Left ventricle myocardium superior (tissue), 1 donor: Measurements from ENCODE around the gene LTBP1. TPM values are rescaled to one million over a fixed set of nuclear protein-coding genes. Genes with fewer than 3 reads are reported as not detected.

Source experiments
- ATAC-seq: fragments of 200-7000 bp; cut with Tn5 transposase; one replicate; pipeline ENCODE4 v1.9.1; 2020; ENCODE audit warnings: mild to moderate bottlenecking, moderate library complexity
- DNase-seq: peaks from one replicate; pipeline ENCODE4 v3.0.0-alpha.2; 2020
- intact Hi-C: fragments of 100-400 bp; cut with micrococcal nuclease; formaldehyde crosslinking; loops from one replicate; pipeline ENCODE4 v1.11.0; 2022
- total RNA-seq: library from RNA; stranded (reverse); fragmentation: NEBNext Ultra II Directional; extraction: Animal tissue kit (Norgen Biotek cat#: 25700); gene quantifications from one replicate; pipeline ENCODE4 v1.2.1, GENCODE V29; 2021
- donor health status: DM: no; HTN: yes; CAD: no; lungs with severe emphysema.

LTBP1 gene
- total RNA-seq, 1 donor from 2014 or later = 72.5 TPM

DNA sequence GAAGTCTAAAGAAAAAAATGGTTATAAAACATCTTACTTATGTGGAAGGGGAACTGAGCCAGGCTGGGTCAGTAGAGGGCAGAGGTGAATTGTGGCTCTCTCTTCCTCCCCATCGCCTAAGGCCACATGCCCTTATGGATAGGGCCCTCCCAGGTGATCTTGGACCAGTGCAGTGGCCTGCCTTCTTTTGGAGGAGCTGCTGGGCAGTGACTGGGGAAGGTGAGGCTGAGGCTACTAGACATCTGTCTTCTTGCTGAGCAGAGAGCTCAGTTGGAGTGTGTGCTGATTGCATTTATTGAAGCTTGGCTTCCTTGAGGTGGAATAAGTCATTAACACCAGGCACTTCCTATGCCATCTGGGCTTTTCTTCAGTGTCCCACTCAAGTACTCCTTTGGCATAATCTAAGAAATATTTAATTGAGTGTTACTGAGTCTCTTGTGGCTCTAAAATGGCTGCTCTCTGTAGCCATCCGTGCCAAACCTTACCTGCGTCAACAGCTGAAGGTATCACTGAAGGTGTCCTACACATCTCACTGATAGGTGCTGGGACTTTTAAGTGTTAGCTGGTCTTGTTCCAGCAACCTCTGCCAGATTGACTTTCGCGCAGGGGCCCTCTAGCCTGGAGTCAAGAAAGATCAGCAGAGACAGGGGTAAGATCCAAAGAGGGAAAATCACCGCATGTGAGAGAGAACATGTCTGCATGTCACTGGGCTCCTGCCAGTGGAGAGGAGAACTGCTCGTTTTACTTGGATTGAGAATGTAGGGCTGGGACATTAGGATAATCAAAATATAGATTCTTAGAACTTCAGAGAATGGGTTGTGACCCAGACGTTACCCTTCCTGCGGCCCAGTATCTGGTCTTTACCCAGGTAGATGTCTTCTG lies 256.1 kb downstream of the LTBP1 start:
- peak; percentile 53 for ATAC-seq

DNA sequence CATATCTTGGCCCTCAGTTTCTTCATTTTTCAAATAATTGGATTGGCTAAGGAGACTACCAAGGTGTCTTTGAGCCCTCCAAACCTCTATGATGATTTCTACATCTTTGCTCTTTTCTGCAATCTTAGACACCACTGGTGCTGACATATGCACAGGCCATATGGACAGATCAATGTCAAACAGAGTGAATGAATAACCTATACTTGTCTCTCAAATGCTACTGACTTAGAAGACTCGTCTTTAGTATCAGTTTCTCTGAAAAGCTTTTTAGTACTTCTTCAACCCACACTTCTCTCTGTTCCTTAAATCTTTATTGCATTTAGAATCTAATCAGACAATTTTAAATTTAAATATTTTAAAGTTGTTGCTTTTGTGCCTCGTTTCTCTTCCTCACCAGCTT lies 258.2 kb downstream of the LTBP1 start:
- ATAC-seq (no peak), DNase-seq (no peak)
- intact Hi-C loops = no loop called here

More for the DNA sequence above, 256.1 kb downstream of the LTBP1 start:
- intact Hi-C loops = no loop called here
- DNase-seq = no peak

DNA sequence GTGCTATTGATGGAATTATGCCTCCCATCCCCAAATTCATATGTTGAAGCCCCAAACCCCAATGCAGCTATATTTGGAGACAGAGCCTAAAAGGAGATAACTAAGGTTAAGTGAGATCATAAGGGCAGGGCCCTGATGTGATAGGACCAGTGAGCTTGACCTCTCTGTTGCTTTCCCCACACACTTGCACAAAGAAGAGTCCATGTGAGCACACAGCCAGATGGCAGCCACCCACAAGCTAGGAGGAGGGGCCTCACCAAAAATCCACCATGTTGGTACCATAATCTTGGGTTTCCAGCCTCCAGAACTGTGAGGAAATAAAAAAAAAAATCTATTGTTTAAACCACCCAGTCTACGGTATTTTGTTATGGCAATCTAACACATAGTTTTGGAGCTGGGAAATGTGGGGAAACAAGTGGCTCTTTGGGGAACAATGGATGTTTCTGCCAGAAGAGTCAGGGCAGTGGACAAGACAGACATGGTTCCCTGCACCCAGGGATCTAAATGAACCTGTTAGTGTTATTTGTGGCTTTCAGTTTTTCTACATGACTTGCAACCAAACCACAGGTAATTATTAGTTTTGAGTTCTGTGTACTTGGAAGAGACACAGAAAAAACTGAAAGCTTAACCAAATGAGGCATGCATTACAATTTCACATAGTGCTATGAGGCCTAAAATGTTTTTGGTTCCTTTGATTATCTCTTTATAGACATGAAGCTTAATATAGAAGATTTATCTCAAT lies 259.1 kb downstream of the LTBP1 start:
- no peak for ATAC-seq
- no peak for DNase-seq
- intact Hi-C loops = no loop called here

DNA sequence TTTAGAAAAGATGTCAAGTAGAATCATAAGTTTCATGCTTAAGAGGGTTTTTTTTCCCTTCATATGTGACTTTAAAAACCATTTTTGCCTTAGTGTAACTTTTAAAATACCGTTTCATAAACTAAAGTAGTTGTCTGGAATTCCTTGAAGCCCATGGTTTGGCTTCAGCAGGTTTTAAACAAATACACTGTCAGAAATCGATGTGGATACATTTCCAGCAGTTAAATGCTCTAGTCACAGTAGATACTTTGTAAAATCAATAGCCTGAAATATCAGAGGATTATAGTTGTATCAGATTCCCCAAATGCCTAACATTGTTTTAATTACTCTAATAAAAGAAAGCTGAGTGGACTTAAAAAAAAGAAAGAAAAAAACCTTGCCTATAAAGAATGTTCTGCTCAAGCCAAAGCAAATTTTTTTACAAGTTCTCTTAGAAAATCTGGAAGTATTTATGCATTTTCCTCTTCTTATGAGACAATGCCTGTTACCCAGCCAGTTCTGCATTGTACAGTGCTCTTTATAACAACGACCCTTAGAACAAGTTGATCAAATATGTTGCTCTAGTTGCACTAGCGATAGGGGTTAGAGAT lies 260.5 kb downstream of the LTBP1 start:
- intact Hi-C loops = no loop called here
- ATAC-seq = no peak

DNA sequence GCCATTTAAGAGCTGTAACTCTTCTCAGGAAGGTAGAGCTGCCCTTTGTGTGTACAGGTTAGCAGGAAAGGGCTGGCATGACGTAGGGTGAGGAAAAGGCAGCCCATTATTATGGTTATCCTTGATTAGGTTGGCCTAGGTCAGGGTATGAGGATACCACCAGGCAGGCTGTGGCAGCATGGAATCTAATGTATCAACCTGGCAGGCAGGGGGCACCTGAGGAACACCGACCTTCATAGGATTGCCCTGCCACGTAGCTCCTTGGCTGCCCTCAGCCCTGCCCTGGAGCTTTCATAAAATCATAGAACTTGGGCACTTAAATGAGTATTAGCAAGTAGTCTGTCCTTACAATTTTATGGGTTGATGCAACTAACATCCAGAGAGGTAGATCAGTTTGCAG lies 261.6 kb downstream of the LTBP1 start:
- intact Hi-C loops = no loop called here
- ATAC-seq = no peak
- no peak for DNase-seq

More for the DNA sequence above, 260.5 kb downstream of the LTBP1 start:
- no peak for DNase-seq

DNA sequence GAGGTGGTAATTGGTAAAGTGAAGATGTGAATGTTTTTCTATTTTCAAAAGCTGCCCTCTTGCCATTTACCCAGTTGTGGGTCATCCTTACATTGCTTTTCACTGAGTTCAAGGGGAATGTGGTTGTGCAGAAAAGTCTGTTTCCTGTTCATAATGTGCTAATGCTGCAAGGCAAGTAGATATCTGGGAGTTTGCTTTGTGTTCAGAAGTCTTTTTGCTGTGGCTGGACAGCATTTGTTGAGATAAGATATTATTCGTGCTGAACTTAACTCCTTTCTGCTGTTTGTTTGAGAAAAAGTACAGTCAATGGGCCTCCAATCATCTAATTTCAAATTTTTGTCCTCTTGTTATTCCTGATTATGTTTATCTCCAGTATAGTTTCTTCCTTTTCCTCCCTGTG lies 263.2 kb downstream of the LTBP1 start:
- no peak for DNase-seq
- peak; percentile 15 for ATAC-seq
- intact Hi-C loops = no loop called here

DNA sequence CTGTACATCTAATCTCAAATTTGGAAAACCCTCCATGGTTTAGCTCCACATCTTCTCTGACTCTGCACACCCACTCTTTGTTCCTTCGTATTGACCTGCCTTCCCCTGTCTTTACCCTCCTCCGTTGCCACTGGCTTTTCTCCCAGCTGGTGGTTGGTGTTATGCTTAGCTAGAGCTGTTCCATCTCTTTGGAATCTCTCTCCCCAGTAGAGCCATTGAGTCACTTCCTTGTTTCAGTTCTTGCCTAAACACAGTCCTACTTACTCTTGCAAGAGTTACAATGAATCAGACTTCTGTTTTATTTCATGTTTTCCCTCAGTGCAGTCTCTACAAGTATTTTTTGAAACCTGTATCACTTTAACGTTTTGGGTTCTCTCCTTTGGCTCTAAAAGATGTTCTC lies 263.9 kb downstream of the LTBP1 start:
- DNase-seq (no peak), ATAC-seq (peak; percentile 61)
- intact Hi-C loops = no loop called here

DNA sequence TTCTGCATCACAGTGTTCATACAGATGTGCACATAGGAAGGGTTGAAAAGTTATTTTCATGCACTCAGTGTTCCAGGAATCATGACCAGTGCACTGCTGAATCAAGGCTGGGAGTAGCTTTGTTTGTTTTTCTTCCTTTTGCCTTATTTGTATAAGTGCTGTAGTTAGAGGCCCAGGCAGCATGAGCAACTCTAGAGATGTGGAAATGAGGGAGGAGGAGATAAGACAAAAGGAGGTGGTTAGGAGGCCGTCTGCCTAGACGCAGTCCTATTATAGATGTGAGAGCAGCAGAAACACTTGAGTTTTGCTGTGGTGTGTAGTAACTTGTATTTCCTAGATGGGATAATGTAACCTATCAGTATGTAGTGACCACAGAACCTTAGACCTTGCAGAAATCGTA lies 265.4 kb downstream of the LTBP1 start:
- ATAC-seq (peak; percentile 6), DNase-seq (no peak)
- intact Hi-C loops = no loop called here

DNA sequence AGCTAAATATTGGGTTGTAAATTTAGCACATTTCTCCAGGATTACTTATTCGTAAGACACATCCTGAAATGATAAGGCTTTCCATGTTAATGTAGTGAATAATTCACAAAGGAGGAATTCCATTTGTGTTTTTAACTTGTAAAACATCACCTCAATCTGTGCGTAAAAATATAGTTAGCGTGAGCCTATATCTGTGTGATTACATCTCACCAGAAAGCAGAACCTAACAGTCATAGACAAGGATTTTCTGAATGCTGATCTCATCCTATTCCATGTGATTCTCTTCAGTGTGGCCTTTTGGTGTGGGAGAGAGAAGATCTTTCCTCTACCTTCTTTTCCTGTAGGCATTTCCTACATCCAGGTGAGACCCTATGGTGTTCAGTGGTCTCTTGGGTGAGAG lies 266.5 kb downstream of the LTBP1 start:
- DNase-seq = no peak
- intact Hi-C loops = no loop called here
- ATAC-seq = no peak

DNA sequence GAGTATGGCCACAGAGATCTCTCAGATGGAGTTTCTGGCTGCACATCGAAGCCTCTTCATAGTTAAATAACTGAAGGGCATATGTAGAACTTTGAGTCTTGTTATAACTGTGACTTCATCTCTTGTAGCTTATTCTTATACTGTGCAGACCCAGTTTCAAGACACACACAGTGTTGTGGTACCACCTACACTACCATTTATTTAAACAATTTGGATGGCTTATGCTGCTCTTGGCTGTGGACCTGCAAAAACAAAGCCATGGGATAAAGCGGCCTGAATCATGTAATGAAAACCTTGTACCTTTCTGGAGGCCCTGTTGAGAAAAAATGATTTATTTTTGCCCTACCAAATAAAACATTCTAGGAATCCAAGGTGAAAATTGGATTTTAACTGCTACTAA lies 266.9 kb downstream of the LTBP1 start:
- ATAC-seq (no peak), DNase-seq (no peak)
- intact Hi-C loops = no loop called here

DNA sequence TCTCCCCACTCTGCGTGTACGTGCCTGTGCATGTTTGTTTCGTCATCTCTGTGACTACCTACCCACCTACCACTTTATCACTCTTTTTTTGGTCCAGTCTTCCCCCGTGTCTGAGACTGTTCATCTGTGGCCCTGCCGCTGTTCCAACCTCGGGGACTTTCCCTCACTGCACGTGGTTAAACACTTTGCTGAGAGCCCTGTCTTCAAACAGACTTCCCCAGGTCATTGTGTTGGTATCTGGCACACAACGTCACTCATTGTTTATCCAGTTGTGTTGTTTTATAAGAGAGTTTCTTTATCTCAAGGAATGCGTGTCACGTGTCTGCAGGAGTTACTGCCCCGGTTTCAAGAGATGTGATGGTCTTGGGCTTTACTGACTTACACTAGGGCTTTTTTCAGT lies 267.7 kb downstream of the LTBP1 start:
- DNase-seq (no peak), ATAC-seq (peak; percentile 26)

DNA sequence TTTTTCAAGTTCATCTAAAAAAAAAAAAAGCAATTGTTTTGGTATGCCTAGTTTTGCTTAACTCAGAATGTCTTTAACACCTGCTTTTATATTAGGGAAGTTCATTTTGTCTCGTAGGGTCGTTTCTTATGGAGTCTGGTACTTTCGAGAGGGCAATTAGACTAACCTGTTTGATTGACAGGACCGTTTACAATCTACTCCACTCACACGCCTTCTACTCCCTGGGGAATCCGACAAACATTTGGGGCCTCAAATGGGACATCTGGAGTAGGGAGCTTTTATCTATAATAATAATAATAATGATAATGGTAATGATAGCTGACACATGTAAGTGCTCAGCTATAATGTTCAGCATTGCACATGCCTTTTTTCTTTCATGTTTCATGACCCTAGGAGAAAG lies 268.1 kb downstream of the LTBP1 start:
- intact Hi-C loops = no loop called here
- ATAC-seq (no peak), DNase-seq (no peak)

More for the DNA sequence above, 267.7 kb downstream of the LTBP1 start:
- intact Hi-C loops = no loop called here

DNA sequence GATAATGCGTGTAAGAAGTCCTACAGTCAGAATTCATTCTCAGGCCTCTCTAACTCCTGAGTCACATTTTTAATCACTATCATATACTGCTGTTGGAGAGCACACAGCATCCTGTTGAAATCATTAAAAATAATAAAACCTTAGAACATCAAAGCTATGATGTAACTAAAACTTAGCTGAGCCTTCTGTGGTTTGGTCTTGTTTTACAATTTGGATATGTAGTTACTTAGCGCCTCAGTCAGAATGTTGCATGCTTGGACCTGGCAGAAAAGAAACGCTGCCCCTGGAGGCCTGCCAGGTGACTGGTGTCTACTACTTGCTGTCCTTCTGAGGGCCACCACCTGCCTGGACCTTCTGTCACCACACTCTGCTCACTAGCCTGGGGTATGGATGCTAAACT lies 268.5 kb downstream of the LTBP1 start:
- ATAC-seq (peak; percentile 40), DNase-seq (peak; percentile 76)
- intact Hi-C loops = no loop called here

DNA sequence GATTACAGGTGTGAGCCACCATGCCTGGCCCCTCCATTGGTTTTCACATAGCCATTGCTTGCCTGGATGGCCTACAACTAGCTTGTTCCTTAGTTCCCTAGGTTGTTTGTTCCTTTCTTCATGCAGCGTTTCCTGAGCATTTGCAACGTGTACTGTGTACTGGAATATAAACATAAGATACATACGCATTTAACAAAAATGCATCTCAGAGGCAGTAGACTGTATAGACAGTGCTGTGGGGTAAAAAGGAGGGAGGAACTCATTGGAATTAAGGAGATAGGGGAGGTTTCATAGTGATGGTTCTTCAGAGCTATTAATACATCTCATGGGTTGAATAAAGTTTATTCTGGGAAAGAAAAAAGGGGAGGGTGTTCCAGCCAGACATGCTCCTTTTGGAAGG lies 269.2 kb downstream of the LTBP1 start:
- DNase-seq (no peak), ATAC-seq (no peak)
- intact Hi-C loops = no loop called here

DNA sequence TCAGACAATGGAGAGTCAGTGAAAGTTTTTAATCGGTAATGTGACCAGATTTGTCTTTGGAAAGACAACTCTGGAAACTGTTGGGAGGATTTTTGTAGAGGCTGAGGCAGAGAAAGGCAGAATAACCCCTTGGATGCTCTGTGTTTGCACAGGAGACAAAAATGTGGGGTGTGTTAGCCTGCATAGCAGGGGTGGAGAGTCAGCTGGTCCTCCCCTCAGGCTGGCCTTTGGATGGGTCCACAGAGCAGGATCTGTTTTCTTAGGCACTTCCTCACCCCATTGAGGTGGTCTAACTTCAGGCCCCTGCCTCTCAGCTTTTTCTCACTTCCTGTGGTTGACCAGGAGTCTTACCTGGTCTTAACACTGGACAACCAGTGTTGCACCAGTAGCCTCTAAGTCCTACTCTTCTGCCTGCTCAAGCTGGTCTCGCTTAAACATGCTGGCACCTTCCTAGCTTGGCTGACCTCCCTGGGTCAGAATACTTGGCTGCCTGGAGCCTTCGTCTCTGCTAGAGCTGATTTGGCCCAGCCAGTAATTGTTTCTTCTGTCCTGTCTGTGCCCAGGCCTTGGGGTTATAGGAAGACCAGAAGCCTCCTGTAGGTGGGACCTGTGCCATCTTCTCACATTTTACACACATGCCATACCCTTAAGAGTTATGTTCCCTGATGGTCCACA lies 269.9 kb downstream of the LTBP1 start:
- DNase-seq = peak; percentile 79
- intact Hi-C loops = no loop called here
- peak; percentile 91 for ATAC-seq

DNA sequence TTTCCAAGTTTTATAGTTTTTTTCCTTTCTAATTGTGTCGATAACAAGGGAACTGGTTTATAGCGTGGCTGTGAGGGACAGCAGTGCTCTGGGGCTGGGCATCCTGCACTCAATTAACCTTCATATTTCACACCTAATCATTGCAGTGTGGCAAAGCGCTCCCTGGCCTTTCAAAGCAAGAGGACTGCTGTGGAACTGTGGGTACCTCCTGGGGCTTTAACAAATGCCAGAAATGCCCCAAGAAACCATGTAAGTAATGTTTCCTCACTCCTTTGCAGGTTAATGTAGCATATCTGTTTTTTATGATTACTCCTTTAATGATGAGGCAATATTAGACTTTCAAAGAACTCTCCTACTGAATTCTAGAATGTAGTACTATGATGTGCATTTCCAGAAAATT lies 270.7 kb downstream of the LTBP1 start:
- intact Hi-C loops = no loop called here
- peak; percentile 31 for ATAC-seq
- DNase-seq = no peak

DNA sequence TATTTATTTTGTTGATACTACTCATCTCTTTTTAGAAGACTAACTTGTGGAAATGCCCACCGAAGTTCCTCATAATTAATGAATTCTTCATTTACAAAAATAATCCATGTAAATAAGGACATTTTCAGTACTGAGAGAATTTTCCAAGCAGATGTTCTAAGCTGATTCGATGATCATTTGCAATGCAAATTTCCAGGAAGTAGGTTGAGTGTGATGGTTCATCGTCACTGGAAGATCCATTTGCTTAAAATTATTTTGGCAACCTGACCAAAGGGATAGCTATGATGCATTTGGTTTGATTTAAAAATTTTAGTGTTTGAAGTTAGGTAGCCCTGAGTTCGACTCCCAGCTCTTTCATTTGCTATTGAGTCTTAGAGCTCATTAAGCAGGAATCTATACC lies 272.4 kb downstream of the LTBP1 start:
- no peak for DNase-seq
- intact Hi-C loops = no loop called here
- ATAC-seq = no peak

DNA sequence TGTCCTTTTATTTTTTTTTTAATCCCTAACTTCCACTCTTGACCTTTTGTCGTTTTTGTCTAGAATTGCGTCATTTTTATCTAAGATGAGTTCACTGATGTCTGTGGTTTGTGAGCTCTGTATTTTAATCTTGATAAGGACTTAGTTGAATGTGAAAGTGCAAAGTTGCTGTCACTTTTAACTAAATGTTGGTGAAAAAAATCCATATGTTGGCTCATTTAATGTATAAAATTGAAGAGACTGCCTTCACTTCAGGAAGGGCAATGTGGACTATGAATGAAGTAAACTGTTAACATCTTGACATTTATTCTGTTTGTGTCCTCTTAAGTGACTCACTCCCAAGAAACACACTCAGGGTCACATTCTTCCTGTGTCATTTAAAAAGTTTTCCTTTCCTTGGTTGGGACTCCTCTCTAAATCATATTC lies 273.1 kb downstream of the LTBP1 start:
- intact Hi-C loops = no loop called here
- ATAC-seq (no peak), DNase-seq (no peak)

DNA sequence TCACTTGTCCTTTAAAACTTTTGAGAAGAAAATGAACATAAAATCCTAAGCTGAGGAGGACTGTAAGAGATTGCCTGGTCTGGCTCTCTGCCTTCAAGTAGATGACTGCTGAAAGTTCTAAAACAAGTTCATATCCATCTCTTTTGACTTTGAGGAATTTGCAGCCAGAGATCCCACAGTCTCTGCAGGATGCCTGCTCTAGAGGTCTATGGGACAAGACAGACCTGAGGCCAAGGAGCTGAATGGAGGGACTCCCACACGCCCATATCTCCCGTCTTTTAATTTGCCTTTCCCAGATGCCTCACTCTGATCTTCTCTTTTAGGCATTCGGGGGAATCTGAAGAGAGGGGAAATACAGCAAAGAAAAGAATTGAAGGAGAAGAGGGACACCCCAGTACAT lies 273.8 kb downstream of the LTBP1 start:
- no peak for DNase-seq
- ATAC-seq = no peak
- intact Hi-C loops = no loop called here
